ENCODE results near the gene ARHGEF18.

- TF ChIP-seq SMC3 (conservative IDR thresholded peaks at IDR 0.05; ENCODE audit: poor library complexity): no peak
- TF ChIP-seq, protein P1, sequence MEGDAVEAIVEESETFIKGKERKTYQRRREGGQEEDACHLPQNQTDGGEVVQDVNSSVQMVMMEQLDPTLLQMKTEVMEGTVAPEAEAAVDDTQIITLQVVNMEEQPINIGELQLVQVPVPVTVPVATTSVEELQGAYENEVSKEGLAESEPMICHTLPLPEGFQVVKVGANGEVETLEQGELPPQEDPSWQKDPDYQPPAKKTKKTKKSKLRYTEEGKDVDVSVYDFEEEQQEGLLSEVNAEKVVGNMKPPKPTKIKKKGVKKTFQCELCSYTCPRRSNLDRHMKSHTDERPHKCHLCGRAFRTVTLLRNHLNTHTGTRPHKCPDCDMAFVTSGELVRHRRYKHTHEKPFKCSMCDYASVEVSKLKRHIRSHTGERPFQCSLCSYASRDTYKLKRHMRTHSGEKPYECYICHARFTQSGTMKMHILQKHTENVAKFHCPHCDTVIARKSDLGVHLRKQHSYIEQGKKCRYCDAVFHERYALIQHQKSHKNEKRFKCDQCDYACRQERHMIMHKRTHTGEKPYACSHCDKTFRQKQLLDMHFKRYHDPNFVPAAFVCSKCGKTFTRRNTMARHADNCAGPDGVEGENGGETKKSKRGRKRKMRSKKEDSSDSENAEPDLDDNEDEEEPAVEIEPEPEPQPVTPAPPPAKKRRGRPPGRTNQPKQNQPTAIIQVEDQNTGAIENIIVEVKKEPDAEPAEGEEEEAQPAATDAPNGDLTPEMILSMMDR (IDR thresholded peaks at IDR 0.05; ENCODE audit: poor library complexity, severe bottlenecking): no peak
- TF ChIP-seq EP300 (conservative IDR thresholded peaks at IDR 0.05; ENCODE audit: poor library complexity, severe bottlenecking): no peak
- no peak for TF ChIP-seq POLR2AphosphoS5 (IDR thresholded peaks at IDR 0.05)
- TF ChIP-seq RAD21 (conservative IDR thresholded peaks at IDR 0.05): no peak
- TF ChIP-seq TAF1 (IDR thresholded peaks at IDR 0.05; ENCODE audit: low read depth): no peak
Measured at GRCh38 chr19:7304200-7304599, 44.5 kb upstream of the ARHGEF18 start.
